BLaER1 treated with 17β-estradiol and CSF1 and Interleukin-3, amounts not matched to agents 10 nM and 100 nM (cell line): ENCODE measurements around the gene EIF3M.

Source experiments
- H3K27ac ChIP-seq, 11 experiments: shearing (Covaris generic); formaldehyde crosslinking; 2 replicates each; pipeline ENCODE4 v1.8.1; 2022
- H3K27me3 ChIP-seq, 11 experiments: shearing (Covaris generic); formaldehyde crosslinking; 2 replicates each; pipeline ENCODE4 v1.8.1; 2022
- H3K36me3 ChIP-seq, 11 experiments: shearing (Covaris generic); formaldehyde crosslinking; 2 replicates each; pipeline ENCODE4 v1.8.1; 2022
- H3K4me1 ChIP-seq, 10 experiments: shearing (Covaris generic); formaldehyde crosslinking; 2 replicates each; pipeline ENCODE4 v1.8.1; 2022
- H3K4me2 ChIP-seq, 11 experiments: shearing (Covaris generic); formaldehyde crosslinking; 2 replicates each; pipeline ENCODE4 v1.8.1; 2022
- H3K4me3 ChIP-seq, 10 experiments: shearing (Covaris generic); formaldehyde crosslinking; 2 replicates each; pipeline ENCODE4 v1.8.1; 2022
- H3K9ac ChIP-seq, 11 experiments: shearing (Covaris generic); formaldehyde crosslinking; 2 replicates each; pipeline ENCODE4 v1.8.1; 2022
- H3K9me3 ChIP-seq, 11 experiments: shearing (Covaris generic); formaldehyde crosslinking; replicated peaks in 1 of 11; 2 replicates each; pipeline ENCODE4 v1.8.1; 2022
- H4K20me1 ChIP-seq, 11 experiments: shearing (Covaris generic); formaldehyde crosslinking; 2 replicates each; pipeline ENCODE4 v1.8.1; 2022
- Cebpa-rat ChIP-seq, 11 experiments: shearing (Covaris generic); IDR thresholded peaks; 2 replicates each; pipeline ENCODE4 v1.8.1; 2022

The EIF3M gene

DNA sequence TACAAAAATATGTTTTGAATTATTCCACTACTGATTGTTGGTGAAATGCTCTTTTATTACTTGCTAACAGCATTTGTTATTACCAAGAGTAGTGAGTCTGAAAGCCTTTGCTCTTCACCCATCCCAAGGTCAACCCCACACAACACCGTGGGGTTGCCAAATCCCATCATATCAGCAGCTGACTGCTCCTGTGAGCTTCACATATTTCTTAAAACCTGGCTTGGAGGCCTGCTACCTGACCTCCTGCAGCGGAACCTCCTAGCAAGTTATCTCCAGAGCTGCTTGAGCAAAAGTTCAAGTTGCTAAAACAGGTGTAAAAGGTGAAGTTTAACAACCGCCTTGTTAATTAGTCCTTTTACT is 20.1 kb upstream of the EIF3M start:
- H3K9ac ChIP-seq: no peak overlapping the region
- H3K4me3 ChIP-seq: no peak overlapping the region
- H3K4me2 ChIP-seq: peak overlapping the region in 8 of 11 experiments; percentile 6 to 52 (median 28); a peak in 12 of 22 replicates
- peaks cover 0 to 14% (median 13%) of the 10 kb centered on the region in 10 experiments; a peak in 13 of 20 replicates for H3K4me1 ChIP-seq
- H3K27ac ChIP-seq: no peak overlapping the region
- H3K27me3 ChIP-seq: no peaks in the 10 kb centered on the region
- no peak for TF ChIP-seq Cebpa-rat (IDR thresholded peaks at IDR 0.05)
- no peaks in the 10 kb centered on the region for H3K36me3 ChIP-seq
- H3K9me3 ChIP-seq: no peaks in the 10 kb centered on the region
- no peaks in the 10 kb centered on the region for H4K20me1 ChIP-seq

DNA sequence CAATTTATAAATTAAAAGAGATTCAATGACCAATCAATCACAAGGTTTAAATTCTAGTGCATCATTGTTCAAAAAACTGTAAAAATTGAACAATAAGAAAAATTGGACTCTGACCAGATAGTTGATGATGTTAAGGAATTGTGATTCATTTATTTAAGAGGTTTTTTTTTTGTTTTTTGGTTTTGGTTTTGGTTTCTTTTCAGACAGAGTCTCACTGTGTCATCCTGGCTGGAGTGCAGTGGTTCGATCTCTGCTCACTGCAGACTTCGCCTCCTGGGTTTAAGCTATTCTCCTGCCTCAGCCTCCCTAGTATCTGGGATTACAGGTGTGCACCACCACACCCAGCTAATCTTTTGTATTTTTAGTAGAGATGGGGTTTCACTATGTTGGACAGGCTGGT is 17.1 kb upstream of the EIF3M start:
- no peak for TF ChIP-seq Cebpa-rat (IDR thresholded peaks at IDR 0.05)

DNA sequence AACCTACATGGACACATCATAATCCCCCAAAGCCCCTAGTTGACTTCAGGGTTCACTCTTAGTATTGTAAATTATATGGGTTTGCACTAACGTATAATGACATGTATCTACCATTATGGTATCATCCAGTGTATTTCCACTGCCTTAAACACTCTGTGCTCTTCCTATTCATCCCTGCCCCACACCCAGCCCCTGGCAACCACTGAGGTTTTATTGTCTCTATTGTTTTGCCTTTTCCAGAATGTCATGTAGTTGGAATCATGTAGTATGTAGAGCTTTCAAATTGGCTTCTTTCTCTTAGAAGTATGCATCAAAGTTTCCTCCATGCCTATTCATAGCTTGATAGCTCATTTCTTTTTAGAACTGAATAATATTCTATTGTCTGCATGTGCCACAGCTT is 16.5 kb upstream of the EIF3M start:
- no peak for TF ChIP-seq Cebpa-rat (IDR thresholded peaks at IDR 0.05)
- Histone ChIP-seq H3K9ac (no peak overlapping the region), H3K27me3 (no peaks in the 10 kb centered on the region)

More for the DNA sequence above, 17.1 kb upstream of the EIF3M start:
- Histone ChIP-seq H4K20me1 (no peaks in the 10 kb centered on the region), H3K27ac (no peak overlapping the region), H3K36me3 (no peaks in the 10 kb centered on the region), H3K4me3 (no peak overlapping the region), H3K9ac (no peak overlapping the region), H3K4me1 (peaks cover 0 to 14% (median 13%) of the 10 kb centered on the region in 10 experiments; a peak in 13 of 20 replicates), H3K4me2 (no peak overlapping the region), H3K9me3 (no peaks in the 10 kb centered on the region), H3K27me3 (no peaks in the 10 kb centered on the region)

DNA sequence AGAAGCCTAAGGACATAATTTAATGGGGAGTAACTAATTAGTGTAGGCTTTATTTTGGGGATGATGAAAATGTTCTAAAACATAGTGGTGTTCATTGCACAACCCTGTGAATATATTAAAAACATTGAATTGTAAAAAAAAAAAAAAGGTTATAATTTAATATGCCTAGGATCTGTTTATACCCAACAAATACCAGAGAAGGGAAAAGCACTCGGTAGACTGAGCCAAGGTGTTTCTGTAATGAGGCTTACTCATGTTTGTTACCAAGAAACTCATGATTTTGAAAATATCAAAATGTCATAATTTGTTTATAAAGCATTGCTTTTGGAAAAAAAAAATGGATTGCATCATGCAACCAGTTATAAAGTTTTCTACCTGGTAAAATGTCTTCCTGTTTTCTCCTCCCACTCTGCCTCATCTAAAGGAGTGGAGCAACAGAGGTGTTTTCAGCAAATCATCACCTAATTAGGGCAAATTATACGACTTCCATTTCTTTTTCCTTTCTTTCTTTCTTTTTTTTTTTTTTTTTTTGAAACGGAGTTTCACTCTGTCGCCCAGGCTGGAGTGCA is 14.2 kb upstream of the EIF3M start:
- no peak for TF ChIP-seq Cebpa-rat (IDR thresholded peaks at IDR 0.05)
- no peaks in the 10 kb centered on the region for H3K36me3 ChIP-seq
- no peaks in the 10 kb centered on the region for H3K27me3 ChIP-seq
- H3K9me3 ChIP-seq: no peaks in the 10 kb centered on the region
- H3K4me2 ChIP-seq: no peak overlapping the region
- H3K4me3 ChIP-seq: no peak overlapping the region
- no peaks in the 10 kb centered on the region for H3K4me1 ChIP-seq
- H3K9ac ChIP-seq: no peak overlapping the region
- no peak overlapping the region for H3K27ac ChIP-seq
- no peaks in the 10 kb centered on the region for H4K20me1 ChIP-seq

More for the DNA sequence above, 16.5 kb upstream of the EIF3M start:
- Histone ChIP-seq H3K4me2 (no peak overlapping the region), H3K4me3 (no peak overlapping the region), H3K9me3 (no peaks in the 10 kb centered on the region), H3K27ac (no peak overlapping the region), H3K4me1 (peaks cover 0 to 14% (median 13%) of the 10 kb centered on the region in 10 experiments; a peak in 13 of 20 replicates), H4K20me1 (no peaks in the 10 kb centered on the region), H3K36me3 (no peaks in the 10 kb centered on the region)

DNA sequence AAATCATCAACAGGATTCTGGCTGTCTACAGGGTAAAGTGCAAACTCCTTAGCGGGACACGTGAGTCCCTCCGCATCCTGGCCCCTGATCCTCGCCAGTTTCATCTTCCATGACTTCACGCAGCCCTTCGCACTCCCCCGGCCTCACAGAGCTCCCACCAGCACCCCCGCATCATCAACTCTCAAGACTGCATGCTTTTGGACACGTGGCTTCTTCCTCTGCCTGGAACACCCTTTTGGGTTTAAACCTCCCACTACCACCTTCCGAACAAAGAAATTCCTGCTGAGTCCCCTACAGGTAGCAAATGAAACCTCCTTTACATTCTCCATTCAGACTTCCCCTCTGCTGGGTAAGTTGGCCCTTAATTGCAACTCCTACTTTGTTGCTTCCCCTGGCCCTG is 12.6 kb upstream of the EIF3M start:
- Histone ChIP-seq H3K4me1 (no peaks in the 10 kb centered on the region), H3K27me3 (no peaks in the 10 kb centered on the region), H3K9me3 (no peaks in the 10 kb centered on the region), H3K27ac (no peak overlapping the region), H3K4me2 (no peak overlapping the region), H3K9ac (no peak overlapping the region), H3K36me3 (no peaks in the 10 kb centered on the region), H4K20me1 (no peaks in the 10 kb centered on the region), H3K4me3 (no peak overlapping the region)
- TF ChIP-seq Cebpa-rat (IDR thresholded peaks at IDR 0.05): no peak

DNA sequence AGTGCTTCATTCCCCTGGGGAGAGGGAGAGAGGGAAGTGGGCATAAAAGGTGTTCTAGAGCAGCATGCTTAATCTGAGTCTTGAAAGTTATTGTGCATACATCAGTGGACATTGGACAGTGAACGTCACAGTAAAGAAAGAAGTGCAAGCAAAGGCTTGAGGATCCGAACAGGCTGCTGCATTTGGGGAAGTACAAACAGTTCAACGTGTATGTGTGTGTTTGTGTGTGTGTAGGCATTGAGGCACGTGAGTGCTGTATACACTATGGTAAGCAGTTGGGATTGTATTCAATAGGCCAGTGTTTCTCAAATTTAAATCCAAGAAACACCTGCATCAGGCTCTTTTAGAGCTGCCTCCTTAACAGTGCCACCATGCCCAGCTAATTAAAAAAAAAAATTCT is 10.4 kb upstream of the EIF3M start:
- no peak overlapping the region for H3K9ac ChIP-seq
- H4K20me1 ChIP-seq: no peaks in the 10 kb centered on the region
- H3K4me3 ChIP-seq: no peak overlapping the region
- no peaks in the 10 kb centered on the region for H3K27me3 ChIP-seq
- TF ChIP-seq Cebpa-rat (IDR thresholded peaks at IDR 0.05): no peak
- H3K36me3 ChIP-seq: no peaks in the 10 kb centered on the region
- H3K9me3 ChIP-seq: no peaks in the 10 kb centered on the region
- H3K4me1 ChIP-seq: no peaks in the 10 kb centered on the region
- H3K4me2 ChIP-seq: no peak overlapping the region
- H3K27ac ChIP-seq: no peak overlapping the region

DNA sequence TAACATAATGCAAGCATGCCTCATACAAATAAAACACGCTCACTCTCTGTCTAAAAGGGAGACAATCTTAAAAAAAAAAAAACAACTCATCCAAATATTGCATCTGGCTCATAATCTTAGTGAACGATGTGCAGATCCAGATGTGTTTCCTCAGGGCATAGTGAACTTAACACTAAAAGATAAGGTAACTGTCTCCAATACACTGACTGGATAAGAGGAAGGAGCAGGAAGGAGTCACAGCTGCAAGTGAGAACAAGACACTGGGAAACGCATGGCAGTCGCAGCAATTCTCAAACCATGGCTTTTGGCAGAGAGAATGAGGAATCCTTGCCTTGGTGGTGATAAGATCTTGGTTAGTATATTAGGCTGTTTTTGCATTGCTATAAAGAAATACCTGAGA is 9.2 kb upstream of the EIF3M start:
- no peaks in the 10 kb centered on the region for H3K9me3 ChIP-seq
- no peaks in the 10 kb centered on the region for H3K4me1 ChIP-seq
- H3K4me2 ChIP-seq: no peak overlapping the region
- no peak overlapping the region for H3K4me3 ChIP-seq
- H3K9ac ChIP-seq: no peak overlapping the region
- no peaks in the 10 kb centered on the region for H3K36me3 ChIP-seq
- no peak for TF ChIP-seq Cebpa-rat (IDR thresholded peaks at IDR 0.05)
- no peaks in the 10 kb centered on the region for H4K20me1 ChIP-seq
- no peak overlapping the region for H3K27ac ChIP-seq
- no peaks in the 10 kb centered on the region for H3K27me3 ChIP-seq

DNA sequence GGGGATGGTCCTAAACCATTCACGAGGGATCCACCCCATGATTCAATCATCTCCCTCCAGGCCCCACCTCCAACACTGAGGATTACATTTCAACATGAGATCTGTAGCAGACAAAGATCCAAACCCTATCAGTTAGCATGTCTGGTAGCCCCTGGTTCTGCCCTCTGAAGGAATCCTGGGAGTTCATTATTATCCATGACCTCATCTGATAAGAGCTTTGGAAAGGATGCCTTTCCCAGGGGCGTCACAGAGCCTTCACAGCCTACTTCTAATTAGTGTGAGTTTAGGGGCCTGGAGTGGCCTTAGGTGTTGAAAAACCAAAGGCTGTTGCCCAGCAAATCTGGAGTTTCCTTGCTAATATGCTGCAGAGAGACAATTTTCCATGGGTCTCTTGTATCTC is 8.6 kb upstream of the EIF3M start:
- Histone ChIP-seq H4K20me1 (no peaks in the 10 kb centered on the region), H3K27me3 (no peaks in the 10 kb centered on the region), H3K4me3 (no peak overlapping the region), H3K4me2 (no peak overlapping the region), H3K9me3 (no peaks in the 10 kb centered on the region), H3K36me3 (no peaks in the 10 kb centered on the region), H3K4me1 (no peaks in the 10 kb centered on the region), H3K27ac (no peak overlapping the region), H3K9ac (no peak overlapping the region)
- TF ChIP-seq Cebpa-rat (IDR thresholded peaks at IDR 0.05): no peak

DNA sequence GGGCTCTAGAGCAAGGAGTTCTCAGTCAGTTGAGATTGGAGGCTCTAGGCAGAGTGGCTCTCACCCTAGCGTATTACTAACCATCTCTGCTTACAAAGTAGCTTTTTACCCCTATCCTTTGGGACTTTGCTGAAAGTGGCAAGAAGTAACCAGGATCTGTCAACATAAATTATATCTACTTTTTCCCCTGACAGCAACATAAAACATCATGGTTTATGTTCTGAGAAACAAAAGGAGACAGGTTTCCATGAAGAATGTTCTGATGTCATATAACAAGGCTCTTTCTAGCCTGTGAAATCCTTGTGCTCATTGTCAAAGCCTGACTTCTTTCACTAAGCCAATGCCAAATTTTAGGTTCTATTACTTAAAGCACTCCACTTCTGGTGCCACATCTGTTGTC is 7.2 kb upstream of the EIF3M start:
- H3K4me3 ChIP-seq: no peak overlapping the region
- no peak overlapping the region for H3K27ac ChIP-seq
- no peak for TF ChIP-seq Cebpa-rat (IDR thresholded peaks at IDR 0.05)
- H3K36me3 ChIP-seq: no peaks in the 10 kb centered on the region
- no peaks in the 10 kb centered on the region for H4K20me1 ChIP-seq
- H3K9me3 ChIP-seq: no peaks in the 10 kb centered on the region
- H3K4me1 ChIP-seq: no peaks in the 10 kb centered on the region
- H3K27me3 ChIP-seq: no peaks in the 10 kb centered on the region
- H3K4me2 ChIP-seq: no peak overlapping the region
- no peak overlapping the region for H3K9ac ChIP-seq

DNA sequence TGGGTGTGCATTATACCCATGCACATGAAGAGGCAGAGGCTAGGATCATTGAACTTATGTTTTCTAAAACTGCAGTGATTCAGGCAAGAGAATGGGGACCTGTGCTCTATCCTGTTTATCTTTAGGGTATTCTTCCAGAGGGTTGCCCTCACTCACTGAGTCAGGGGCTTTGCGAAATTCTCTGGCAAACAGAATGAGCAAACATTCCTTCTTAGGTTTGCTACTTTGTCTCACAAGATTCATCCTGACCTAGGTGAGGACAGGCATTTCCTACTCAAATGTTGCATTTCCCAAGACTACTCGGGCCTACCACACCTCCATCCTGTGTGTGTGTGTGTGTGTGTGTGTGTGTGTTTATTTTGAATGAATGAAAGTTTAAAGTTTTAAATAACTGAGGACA is 2.7 kb upstream of the EIF3M start:
- Histone ChIP-seq H3K27me3 (no peaks in the 10 kb centered on the region), H3K27ac (no peak overlapping the region), H3K4me2 (no peak overlapping the region)

More for the DNA sequence above, 2.7 kb upstream of the EIF3M start:
- Histone ChIP-seq H3K9me3 (peaks cover 0 to 10% (median 5%) of the 10 kb centered on the region in 11 experiments; a peak in 7 of 22 replicates), H3K4me1 (peaks cover 9 to 18% (median 13%) of the 10 kb centered on the region in 10 experiments), H4K20me1 (peaks cover 11 to 17% (median 14%) of the 10 kb centered on the region in 11 experiments; a peak in 21 of 22 replicates), H3K9ac (no peak overlapping the region), H3K4me3 (no peak overlapping the region), H3K36me3 (peaks cover 0 to 8% (median 5%) of the 10 kb centered on the region in 11 experiments; a peak in 16 of 22 replicates)
- no peak for TF ChIP-seq Cebpa-rat (IDR thresholded peaks at IDR 0.05)
